Activated CD8-positive, alpha-beta T cell treated with anti-CD3 and anti-CD28 coated beads for 36 hours (primary cell): ENCODE results near the gene FGF6. TPM values are rescaled to one million over a fixed set of nuclear protein-coding genes. Genes with fewer than 3 reads are reported as not detected.

Experiments used
- ATAC-seq: fragments of 200-7000 bp; cut with Tn5 transposase; one replicate; pipeline ENCODE4 v1.10.0; 2021; ENCODE audit warnings: mild to moderate bottlenecking, moderate library complexity
- CTCF ChIA-PET: fragments of 350-600 bp; sonication (Branson Sonifier 250); formaldehyde crosslinking; loops from one replicate; lab custom pipeline; 2021; ENCODE audit warnings: antibody characterized with exemption; lab: Charles Lee
- POLR2A ChIA-PET: fragments of 350-600 bp; sonication (Branson Sonifier 250); formaldehyde crosslinking; loops from one replicate; lab custom pipeline; 2021; ENCODE audit warnings: antibody characterized with exemption; lab: Charles Lee
- DNase-seq: peaks from one replicate; pipeline ENCODE4 v3.0.0-alpha.2; 2020
- H3K27ac Mint-ChIP-seq: one replicate; pipeline ENCODE4 v1.8.0; 2021; ENCODE audit warnings: mild to moderate bottlenecking, mixed read lengths
- H3K27me3 Mint-ChIP-seq: one replicate; pipeline ENCODE4 v1.8.0; 2021; ENCODE audit warnings: mixed read lengths
- H3K36me3 Mint-ChIP-seq: one replicate; pipeline ENCODE4 v1.8.0; 2021; ENCODE audit warnings: low read depth, mixed read lengths
- H3K4me1 Mint-ChIP-seq: one replicate; pipeline ENCODE4 v1.8.0; 2021; ENCODE audit warnings: low read depth, mixed read lengths
- H3K4me3 Mint-ChIP-seq: one replicate; pipeline ENCODE4 v1.8.0; 2021; ENCODE audit warnings: mild to moderate bottlenecking, moderate library complexity, mixed read lengths
- H3K9me3 Mint-ChIP-seq: one replicate; pipeline ENCODE4 v1.8.0; 2021; ENCODE audit warnings: mixed read lengths
- intact Hi-C: fragments of 100-400 bp; cut with micrococcal nuclease; formaldehyde crosslinking; loops from one replicate; pipeline ENCODE4 v1.10.0; 2022
- total RNA-seq, 2 experiments: library from RNA; stranded (reverse); gene quantifications; one replicate each; pipeline ENCODE4 v1.2.3, GENCODE V29; 2021
- TF ChIP-seq, protein P1 (sequence below): fragments of 200-600 bp; IDR thresholded peaks from one replicate; pipeline ENCODE4 v1.8.0; 2022; ENCODE audit warnings: antibody characterized with exemption, mild to moderate bottlenecking

The FGF6 gene
- total RNA-seq, 2 experiments from 2014 or later, result not detected

DNA sequence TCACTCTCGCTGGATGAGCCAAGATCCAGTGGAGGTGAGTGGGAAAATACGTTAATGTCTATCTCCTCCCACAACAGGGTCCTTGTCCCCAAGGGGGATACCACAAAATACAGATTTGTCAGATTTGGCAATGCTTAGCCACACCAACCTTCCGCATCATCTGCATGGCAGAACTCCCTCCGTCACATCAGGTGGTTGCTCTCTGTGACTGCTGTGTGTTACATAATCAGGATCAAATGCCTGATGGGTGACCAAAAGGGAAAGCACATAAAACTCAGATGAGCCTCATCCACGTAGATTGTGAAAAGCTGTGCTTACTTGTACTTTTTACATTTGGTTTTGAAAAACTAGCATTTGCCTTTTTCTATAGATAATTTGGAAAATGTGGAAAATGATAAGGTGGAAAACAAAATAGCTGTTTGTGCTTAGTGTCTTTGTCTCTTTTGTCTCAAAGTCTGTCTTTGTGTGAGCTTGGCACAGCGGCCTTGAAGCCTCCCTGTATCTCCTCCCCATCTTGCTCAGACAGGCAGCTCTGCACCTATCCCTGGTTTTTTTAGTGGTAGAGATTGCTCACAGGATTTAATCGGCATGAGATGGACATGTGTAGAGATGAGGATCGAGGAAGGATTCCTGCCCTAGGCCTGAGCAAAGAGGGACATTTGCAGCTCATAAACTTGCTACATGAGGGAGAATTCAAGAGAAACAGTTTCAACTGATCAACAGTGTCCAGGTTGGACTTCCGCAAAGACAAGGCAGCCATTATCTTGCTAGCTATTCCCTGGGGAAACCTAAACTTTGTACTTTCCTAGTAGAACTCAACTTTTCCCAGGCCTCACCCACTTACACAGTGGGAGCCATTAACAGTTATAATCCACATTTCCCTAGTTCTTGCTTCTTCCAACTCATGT, 3.6 kb upstream of the FGF6 start:
- CTCF ChIA-PET, result interaction anchor here (0.9 to 1.2 kb wide), 3 partner anchors 10 to 29 kb away, joined by 3 read pairs; no protein-coding TSS in a partner anchor
- Mint-ChIP-seq H3K4me1 (peaks cover 10% of the 10 kb centered on the region), H3K27ac (no peak overlapping the region), H3K9me3 (peaks cover 8% of the 10 kb centered on the region), H3K36me3 (no peaks in the 10 kb centered on the region), H3K27me3 (peaks cover 17% of the 10 kb centered on the region), H3K4me3 (no peak overlapping the region)
- no peak for DNase-seq
- no peak for ATAC-seq
- POLR2A ChIA-PET, result no interaction called here
- intact Hi-C loops, result no loop called here
- TF ChIP-seq, protein P1, sequence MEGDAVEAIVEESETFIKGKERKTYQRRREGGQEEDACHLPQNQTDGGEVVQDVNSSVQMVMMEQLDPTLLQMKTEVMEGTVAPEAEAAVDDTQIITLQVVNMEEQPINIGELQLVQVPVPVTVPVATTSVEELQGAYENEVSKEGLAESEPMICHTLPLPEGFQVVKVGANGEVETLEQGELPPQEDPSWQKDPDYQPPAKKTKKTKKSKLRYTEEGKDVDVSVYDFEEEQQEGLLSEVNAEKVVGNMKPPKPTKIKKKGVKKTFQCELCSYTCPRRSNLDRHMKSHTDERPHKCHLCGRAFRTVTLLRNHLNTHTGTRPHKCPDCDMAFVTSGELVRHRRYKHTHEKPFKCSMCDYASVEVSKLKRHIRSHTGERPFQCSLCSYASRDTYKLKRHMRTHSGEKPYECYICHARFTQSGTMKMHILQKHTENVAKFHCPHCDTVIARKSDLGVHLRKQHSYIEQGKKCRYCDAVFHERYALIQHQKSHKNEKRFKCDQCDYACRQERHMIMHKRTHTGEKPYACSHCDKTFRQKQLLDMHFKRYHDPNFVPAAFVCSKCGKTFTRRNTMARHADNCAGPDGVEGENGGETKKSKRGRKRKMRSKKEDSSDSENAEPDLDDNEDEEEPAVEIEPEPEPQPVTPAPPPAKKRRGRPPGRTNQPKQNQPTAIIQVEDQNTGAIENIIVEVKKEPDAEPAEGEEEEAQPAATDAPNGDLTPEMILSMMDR, result no peak

DNA sequence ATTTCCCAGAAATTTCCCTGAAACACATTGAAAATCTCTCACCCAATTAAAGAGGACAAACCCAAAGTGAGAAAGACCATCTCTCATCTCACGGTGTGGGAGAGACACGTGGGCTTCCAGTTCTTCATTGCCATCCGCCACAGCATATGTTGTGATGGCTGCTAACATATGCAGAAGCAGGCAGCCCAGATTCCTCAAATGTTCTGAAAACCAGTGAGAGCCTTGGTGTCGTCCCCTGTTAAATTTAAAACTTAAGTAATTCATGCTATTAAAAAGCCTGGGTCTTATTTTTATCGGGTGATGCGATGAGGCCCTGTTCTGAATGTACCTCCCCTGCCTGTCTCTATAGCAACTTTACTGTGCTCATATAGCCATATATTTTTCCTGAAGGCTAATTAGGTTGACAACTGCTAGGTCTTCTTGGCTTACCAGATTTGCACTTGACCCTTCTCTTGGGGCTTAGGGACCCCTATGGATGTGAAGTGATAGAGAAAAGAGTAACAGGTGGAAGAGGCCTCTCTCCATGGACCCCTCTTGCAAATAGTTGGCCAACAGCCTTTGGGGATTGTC, 2.8 kb upstream of the FGF6 start:
- Mint-ChIP-seq H3K9me3 (peaks cover 2% of the 10 kb centered on the region), H3K27me3 (peaks cover 14% of the 10 kb centered on the region), H3K36me3 (no peaks in the 10 kb centered on the region), H3K4me1 (peaks cover 3% of the 10 kb centered on the region), H3K4me3 (no peak overlapping the region), H3K27ac (no peak overlapping the region)
- intact Hi-C loops, result no loop called here
- CTCF ChIA-PET, result interaction anchor here (1.2 kb wide), 1 partner anchor 11 kb away, joined by 3 read pairs; no protein-coding TSS in a partner anchor
- TF ChIP-seq, protein P1, result no peak
- DNase-seq (no peak), ATAC-seq (no peak)
- POLR2A ChIA-PET, result no interaction called here

DNA sequence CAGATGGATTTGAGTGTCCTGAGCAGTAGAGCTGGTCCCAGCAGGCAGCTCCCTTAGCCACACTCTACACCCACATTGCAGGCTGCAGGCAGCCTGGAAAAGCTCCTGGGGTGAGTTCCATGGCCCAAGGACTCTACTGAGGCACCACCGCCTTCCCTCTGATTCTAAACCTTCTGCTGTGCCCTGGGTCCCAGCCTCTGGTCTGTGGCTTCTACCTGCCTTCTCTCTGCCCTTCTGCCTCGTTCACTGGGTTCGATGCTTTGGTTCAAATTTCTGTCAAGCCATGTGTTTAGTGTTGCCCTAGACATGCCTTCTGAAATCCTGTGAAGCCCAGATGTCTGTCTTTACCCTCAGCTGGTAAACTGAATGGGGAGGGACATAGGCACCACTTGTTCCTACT, 1.5 kb upstream of the FGF6 start:
- TF ChIP-seq, protein P1, result no peak
- intact Hi-C loops, result no loop called here
- H3K36me3 Mint-ChIP-seq, result no peaks in the 10 kb centered on the region
- H3K9me3 Mint-ChIP-seq, result no peaks in the 10 kb centered on the region
- DNase-seq (no peak), ATAC-seq (no peak)
- H3K27me3 Mint-ChIP-seq, result peaks cover 11% of the 10 kb centered on the region
- H3K4me3 Mint-ChIP-seq, result no peak overlapping the region
- POLR2A ChIA-PET, result no interaction called here
- no peaks in the 10 kb centered on the region for H3K4me1 Mint-ChIP-seq
- CTCF ChIA-PET, result interaction anchor here (0.6 to 1.4 kb wide), 2 partner anchors 21 to 66 kb away, joined by 3 read pairs; no protein-coding TSS in a partner anchor
- H3K27ac Mint-ChIP-seq, result no peak overlapping the region

DNA sequence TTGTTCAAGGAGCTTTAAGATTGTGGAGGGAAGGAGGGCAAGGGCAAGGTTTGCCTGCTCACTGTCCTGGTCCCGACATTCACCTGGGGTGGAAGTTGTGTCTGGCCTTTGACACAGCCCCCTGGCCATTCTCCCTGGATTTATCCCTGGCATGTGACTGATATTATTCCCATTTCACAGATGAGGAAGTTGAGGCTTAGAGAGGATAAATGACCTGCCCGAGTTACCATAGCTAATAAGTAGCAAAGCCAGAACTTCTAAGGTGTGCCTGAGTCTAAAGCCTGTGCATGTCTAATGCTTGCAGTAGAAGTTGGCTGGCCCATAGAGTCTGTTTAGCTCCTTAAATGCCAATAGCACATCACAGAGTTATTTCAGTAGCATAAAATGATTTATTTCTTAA, 720 bp upstream of the FGF6 start:
- DNase-seq (no peak), ATAC-seq (no peak)
- no peak overlapping the region for H3K4me3 Mint-ChIP-seq
- no peaks in the 10 kb centered on the region for H3K9me3 Mint-ChIP-seq
- no peak overlapping the region for H3K27ac Mint-ChIP-seq
- ChIA-PET POLR2A (interaction anchor here (1.1 kb wide), 1 partner anchor 10 kb away, joined by 3 read pairs; no protein-coding TSS in a partner anchor), CTCF (interaction anchor here (1.4 kb wide), 1 partner anchor 20 kb away, joined by 3 read pairs; no protein-coding TSS in a partner anchor)
- no peaks in the 10 kb centered on the region for H3K36me3 Mint-ChIP-seq
- H3K4me1 Mint-ChIP-seq, result no peaks in the 10 kb centered on the region
- TF ChIP-seq, protein P1, result no peak
- intact Hi-C loops, result no loop called here
- peaks cover 8% of the 10 kb centered on the region for H3K27me3 Mint-ChIP-seq
